GM21786 (cell line): ENCODE measurements around the gene ADAM8.
"Not testable (repeated sequence)": the region's sequence is repeated elsewhere in the genome, so short reads cannot be mapped to it uniquely, and the experiment has no call there.

Source experiments
- ATAC-seq: cut with Tn5 transposase; IDR thresholded peaks from one replicate; pipeline ENCODE4 v1.9.1; 2021; ENCODE audit not compliant: unreplicated experiment

Gene ADAM8

DNA sequence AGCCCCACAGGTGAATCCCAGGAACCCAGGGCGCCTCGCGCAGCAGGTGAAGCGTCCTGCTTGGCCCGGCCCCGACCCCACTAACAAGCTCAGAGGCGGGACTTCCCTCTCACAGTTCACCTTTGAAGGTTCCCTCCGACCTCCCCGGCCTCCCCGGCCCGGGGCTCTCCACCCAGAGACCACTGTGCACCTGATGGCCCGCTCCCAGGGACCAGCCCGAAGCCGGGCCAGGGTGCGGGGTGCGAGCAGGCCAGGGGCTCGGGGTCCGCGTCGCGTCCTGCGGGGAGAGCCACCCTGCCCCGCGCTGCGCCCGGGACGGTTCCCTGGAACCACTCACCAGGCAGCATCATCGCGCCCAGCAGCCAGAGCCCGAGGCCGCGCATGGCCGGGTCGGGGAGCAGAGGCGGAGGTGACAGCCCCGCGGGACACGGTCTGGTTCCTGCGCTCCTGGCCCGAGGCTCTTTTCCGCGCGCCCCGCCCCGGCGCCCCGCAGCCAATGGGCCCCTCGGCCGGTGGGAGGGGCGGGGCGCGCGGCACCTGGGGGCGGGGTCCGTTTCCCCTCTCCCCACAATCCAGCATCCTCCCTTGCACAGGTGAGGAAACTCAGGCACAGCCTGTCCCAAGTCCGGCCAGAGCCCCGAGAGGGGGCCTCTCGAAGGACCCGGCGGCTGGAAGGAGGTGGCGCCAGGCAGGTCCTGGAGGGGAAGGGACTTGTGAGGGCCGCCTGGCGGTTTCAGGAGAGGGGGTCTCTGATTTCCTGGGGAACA is at the start of gene ADAM8:
TSS of gene ADAM8 (minus strand) at position 434 of the 767 bp plus-strand sequence. CDS start at position 383, 51 bp downstream.
- peak; percentile 42 for ATAC-seq

DNA sequence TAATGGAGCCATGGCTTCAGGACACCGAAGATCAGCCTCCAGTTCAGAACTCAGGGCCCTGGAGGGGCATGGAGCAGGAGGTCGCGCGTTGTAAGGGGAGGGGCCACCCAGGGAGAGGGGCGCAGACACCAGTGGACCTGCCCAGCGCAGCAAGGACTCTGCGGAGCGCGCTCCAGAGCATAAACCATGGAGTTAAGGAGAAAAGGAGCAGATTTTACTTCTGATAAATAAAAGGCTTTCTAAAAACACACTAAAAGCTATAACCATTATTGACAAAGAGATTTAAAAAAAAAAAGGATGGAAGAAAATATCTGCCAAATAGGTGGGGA is 49.5 kb upstream of the ADAM8 start:
- ATAC-seq = no peak

- no peak for ATAC-seq
These were observed 49.0 kb upstream of the ADAM8 start for GRCh38 chr10:133325440-133326222.

DNA sequence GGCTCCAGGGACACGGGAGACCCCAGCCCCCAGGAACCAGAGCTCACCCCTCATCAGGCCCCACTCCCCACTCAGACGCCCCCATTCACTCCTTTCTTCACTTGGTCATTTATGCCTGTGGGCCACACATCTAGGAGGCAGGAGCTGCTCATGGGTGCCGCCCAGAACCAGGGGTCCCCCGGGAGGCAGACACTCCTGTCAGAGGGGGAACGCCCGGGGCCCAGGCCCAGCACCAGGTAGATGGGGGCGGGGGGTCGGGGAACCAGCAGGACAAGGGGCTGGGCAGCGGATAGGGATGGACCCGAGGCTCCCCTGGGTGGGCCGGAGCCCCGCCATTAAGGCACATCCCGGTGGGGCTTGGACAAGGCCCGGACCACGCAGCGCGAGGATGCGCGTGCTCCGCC is 48.2 kb upstream of the ADAM8 start:
- no peak for ATAC-seq

DNA sequence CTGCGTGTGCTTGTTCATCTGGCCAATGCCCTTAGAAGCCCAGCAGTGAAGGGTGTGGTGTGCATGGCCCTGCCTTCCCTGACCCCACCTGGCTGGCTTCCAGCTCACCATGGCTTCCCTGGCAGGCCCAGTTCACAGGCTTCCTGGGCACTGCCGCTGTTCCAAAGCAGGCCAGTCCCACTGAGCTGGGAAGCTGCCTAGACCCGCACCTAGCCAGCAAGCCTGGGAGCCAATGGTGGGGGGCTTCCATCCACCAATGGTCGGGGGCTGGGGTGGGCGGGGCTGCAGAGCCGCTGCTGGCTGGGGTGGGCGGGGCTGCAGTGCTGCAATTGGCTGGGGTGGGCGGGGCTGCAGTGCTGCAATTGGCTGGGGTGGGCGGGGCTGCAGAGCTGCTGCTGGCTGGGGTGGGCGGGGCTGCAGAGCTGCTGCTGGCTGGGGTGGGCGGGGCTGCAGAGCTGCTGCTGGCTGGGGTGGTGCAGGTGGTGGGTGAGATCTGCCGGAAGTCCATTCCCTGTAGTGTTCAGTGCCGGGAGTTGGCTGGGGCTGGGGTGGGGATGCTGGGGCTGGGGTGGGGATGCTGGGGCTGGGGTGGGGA is 47.6 kb upstream of the ADAM8 start:
- no peak for ATAC-seq

DNA sequence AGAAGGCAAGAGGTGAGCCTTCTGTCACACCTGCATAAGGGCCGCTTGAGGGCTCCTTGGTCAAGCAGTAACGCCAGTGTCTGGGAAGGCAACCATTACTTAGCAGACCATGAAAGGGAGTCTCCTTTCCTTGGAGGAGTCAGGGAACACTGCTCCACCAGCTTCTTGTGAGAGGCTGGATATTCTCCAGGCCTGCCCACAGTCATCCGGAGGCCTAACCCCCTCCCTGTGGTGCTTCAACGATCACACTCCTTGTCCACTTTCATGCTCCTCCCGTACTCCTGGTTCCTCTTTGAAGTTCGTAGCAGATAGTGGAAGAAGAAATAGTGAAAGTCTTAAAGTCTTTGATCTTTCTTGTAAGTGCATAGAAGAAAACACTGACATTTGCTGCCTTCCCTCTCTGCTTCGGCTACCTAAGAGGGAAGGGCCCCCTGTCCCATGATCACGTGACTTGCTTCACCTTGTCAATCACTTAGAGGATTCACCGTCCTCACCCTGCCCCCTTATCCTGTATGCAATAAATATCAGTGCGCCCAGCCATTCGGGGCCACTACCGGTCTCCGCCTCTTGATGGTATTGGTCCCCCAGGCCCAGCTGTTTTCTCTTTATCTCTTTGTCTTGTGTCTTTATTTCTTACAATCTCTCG is 45.5 kb upstream of the ADAM8 start:
- ATAC-seq = not testable (repeated sequence)

- ATAC-seq = not testable (repeated sequence)
These were observed 44.3 kb upstream of the ADAM8 start for GRCh38 chr10:133320852-133321422.

- ATAC-seq = no peak
These were observed 41.9 kb upstream of the ADAM8 start for GRCh38 chr10:133318494-133319127.

DNA sequence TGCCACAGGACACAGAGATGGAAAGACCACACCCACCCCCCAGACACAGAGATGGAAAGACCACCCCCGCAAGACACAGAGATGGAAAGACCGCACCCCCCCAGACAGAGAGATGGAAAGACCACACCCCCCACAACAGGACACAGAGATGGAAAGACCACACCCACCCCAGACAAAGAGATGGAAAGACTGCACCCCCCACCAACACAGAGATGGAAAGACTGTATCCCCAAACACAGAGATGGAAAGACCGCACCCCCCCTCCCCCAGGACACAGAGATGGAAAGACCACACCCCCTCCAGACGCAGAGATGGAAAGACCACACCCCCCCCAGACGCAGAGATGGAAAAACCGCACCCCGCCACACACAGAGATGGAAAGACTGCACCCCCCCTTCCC is 40.1 kb upstream of the ADAM8 start:
- ATAC-seq = no peak

GRCh38 chr10:133316266-133316665 is 39.6 kb upstream of the ADAM8 start:
- ATAC-seq = no peak

- no peak for ATAC-seq
These were observed 39.2 kb upstream of the ADAM8 start for GRCh38 chr10:133315847-133316246.

- ATAC-seq = no peak
These were observed 38.2 kb upstream of the ADAM8 start for GRCh38 chr10:133314911-133315310.

GRCh38 chr10:133313192-133313591 is 36.5 kb upstream of the ADAM8 start:
- ATAC-seq = no peak

- ATAC-seq = no peak
These were observed 36.1 kb upstream of the ADAM8 start for GRCh38 chr10:133312769-133313145.

- no peak for ATAC-seq
These were observed 35.5 kb upstream of the ADAM8 start for GRCh38 chr10:133312016-133312768.

DNA sequence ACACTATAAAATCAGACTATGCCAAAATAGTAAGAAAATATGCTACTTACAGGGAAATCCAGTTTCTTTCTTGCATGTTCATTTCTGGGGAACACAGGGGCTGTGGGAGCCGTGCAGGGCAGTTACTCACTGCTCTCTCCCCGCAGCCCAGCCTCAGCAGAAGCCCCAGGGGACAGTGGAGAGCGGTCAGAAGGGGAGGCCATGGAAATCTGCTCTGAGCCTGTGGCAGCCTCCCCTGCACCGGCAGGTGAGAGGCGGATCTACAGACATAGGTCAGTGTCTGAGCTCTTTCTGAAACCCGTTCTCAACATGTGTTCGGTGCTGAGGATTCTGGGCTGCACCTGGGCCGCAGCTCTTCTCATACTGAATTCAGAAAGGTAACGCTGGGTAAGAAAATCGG is 34.9 kb upstream of the ADAM8 start:
- no peak for ATAC-seq

GRCh38 chr10:133310789-133311188 is 34.1 kb upstream of the ADAM8 start:
- no peak for ATAC-seq

GRCh38 chr10:133310399-133310755 is 33.7 kb upstream of the ADAM8 start:
- ATAC-seq = no peak

DNA sequence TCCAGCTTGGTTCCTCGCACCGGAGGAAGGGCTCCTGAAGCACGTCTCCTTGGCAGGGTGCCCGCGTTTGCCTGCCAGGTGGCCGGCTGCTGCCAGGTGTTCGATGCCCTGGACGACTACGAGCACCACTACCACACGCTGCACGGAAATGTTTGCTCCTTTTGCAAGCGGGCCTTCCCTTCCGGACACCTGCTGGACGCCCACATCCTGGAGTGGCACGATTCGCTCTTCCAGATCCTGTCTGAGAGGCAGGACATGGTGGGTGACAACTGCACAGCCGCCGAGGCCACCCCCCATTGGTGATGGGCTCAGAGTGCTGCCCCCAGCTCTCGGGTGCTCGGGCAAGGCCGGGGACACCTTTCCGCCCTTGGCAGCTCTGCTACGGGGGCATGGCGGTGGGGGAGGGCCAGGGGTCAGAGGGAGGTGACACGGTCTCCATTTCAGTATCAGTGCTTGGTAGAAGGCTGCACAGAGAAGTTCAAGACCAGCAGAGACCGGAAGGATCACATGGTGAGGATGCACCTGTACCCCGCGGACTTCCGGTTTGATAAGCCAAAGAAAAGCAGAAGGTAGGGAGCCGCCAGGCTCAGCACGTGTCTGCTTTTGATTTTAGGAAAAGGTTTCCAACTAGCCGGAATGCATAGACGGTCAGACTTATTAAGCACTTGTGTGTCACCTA is 33.2 kb upstream of the ADAM8 start:
- no peak for ATAC-seq
